ENCODE data around the gene ZIC4.

ZIC4 gene

GRCh38 chr3:147356909-147357900 lies 49.1 kb downstream of the ZIC4 start:
- no peak for TF ChIP-seq TAF1 (IDR thresholded peaks at IDR 0.05; ENCODE audit: low read depth)
- TF ChIP-seq NFIC (IDR thresholded peaks at IDR 0.05) = no peak
- TF ChIP-seq, protein P1, sequence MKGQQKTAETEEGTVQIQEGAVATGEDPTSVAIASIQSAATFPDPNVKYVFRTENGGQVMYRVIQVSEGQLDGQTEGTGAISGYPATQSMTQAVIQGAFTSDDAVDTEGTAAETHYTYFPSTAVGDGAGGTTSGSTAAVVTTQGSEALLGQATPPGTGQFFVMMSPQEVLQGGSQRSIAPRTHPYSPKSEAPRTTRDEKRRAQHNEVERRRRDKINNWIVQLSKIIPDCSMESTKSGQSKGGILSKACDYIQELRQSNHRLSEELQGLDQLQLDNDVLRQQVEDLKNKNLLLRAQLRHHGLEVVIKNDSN (IDR thresholded peaks at IDR 0.05) = no peak
- TF ChIP-seq ZBTB7A (IDR thresholded peaks at IDR 0.05; ENCODE audit: low read depth) = no peak
- TF ChIP-seq MAX (IDR thresholded peaks at IDR 0.05) = no peak
- no peak for TF ChIP-seq YY1 (IDR thresholded peaks at IDR 0.05; ENCODE audit: low read depth)
- no peak for TF ChIP-seq EP300 (IDR thresholded peaks at IDR 0.05; ENCODE audit: borderline replicate concordance)
- no peak for TF ChIP-seq TEAD4 (IDR thresholded peaks at IDR 0.05)
- no peak for TF ChIP-seq EGR1 (IDR thresholded peaks at IDR 0.05)
- TF ChIP-seq, protein P2, sequence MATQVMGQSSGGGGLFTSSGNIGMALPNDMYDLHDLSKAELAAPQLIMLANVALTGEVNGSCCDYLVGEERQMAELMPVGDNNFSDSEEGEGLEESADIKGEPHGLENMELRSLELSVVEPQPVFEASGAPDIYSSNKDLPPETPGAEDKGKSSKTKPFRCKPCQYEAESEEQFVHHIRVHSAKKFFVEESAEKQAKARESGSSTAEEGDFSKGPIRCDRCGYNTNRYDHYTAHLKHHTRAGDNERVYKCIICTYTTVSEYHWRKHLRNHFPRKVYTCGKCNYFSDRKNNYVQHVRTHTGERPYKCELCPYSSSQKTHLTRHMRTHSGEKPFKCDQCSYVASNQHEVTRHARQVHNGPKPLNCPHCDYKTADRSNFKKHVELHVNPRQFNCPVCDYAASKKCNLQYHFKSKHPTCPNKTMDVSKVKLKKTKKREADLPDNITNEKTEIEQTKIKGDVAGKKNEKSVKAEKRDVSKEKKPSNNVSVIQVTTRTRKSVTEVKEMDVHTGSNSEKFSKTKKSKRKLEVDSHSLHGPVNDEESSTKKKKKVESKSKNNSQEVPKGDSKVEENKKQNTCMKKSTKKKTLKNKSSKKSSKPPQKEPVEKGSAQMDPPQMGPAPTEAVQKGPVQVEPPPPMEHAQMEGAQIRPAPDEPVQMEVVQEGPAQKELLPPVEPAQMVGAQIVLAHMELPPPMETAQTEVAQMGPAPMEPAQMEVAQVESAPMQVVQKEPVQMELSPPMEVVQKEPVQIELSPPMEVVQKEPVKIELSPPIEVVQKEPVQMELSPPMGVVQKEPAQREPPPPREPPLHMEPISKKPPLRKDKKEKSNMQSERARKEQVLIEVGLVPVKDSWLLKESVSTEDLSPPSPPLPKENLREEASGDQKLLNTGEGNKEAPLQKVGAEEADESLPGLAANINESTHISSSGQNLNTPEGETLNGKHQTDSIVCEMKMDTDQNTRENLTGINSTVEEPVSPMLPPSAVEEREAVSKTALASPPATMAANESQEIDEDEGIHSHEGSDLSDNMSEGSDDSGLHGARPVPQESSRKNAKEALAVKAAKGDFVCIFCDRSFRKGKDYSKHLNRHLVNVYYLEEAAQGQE (IDR thresholded peaks at IDR 0.05; ENCODE audit: low read depth) = no peak
- no peak for TF ChIP-seq RAD21 (IDR thresholded peaks at IDR 0.05; ENCODE audit: low read depth)
- TF ChIP-seq CREB1 (IDR thresholded peaks at IDR 0.05; ENCODE audit: low read depth) = no peak

DNA sequence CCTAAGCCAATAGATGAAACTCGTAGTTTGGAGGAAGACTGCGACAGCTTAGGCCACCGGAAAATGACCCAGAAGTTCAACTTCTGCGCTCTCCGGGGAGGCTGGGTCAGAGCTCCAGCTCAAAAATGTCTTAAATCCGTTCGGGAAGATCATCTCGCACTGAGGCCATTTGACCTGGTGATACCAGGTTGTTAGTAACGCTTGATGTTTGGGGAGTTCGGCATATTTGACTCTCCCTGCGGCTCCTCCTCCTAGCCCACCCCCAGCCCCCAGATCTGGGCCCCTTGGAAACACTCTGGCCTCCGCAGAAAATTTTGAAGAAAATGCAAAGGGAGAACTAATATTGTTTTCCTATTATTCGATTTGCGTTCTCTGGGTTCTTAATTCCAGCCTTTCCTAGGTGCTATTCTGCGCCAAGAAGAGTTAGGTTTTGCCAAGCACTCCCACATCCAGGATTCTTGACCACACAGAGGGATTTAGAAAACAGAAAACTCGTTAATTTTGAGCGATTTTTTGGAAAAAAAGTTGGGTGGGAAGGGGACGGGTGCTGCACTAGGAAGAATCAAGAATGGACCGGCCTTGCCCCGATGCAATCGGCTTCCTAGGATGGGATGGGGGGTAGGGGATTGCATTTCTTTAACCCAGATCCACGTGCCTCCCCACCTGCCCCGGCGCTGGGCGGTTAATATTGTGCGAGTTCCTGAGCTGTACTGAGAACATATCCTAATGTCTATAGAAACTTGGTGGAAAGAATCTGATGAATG lies 50.0 kb downstream of the ZIC4 start:
- no peak for TF ChIP-seq TAF1 (IDR thresholded peaks at IDR 0.05; ENCODE audit: low read depth)
- no peak for TF ChIP-seq CEBPB (IDR thresholded peaks at IDR 0.05)
- TF ChIP-seq EP300 (IDR thresholded peaks at IDR 0.05; ENCODE audit: borderline replicate concordance) = no peak
- TF ChIP-seq TEAD4 (IDR thresholded peaks at IDR 0.05) = no peak

- TF ChIP-seq MAX (IDR thresholded peaks at IDR 0.05) = no peak
- no peak for TF ChIP-seq CREB1 (IDR thresholded peaks at IDR 0.05; ENCODE audit: low read depth)
- no peak for TF ChIP-seq YY1 (IDR thresholded peaks at IDR 0.05; ENCODE audit: low read depth)
- TF ChIP-seq, protein P1 (IDR thresholded peaks at IDR 0.05) = no peak
- TF ChIP-seq EGR1 (IDR thresholded peaks at IDR 0.05) = no peak
- TF ChIP-seq, protein P2 (IDR thresholded peaks at IDR 0.05; ENCODE audit: low read depth) = no peak
- no peak for TF ChIP-seq RAD21 (IDR thresholded peaks at IDR 0.05; ENCODE audit: low read depth)
- TF ChIP-seq FOXM1 (IDR thresholded peaks at IDR 0.05; ENCODE audit: borderline replicate concordance, low read depth) = no peak
- TF ChIP-seq NFIC (IDR thresholded peaks at IDR 0.05) = no peak
- no peak for TF ChIP-seq TAF1 (IDR thresholded peaks at IDR 0.05; ENCODE audit: low read depth)
- TF ChIP-seq ZBTB7A (IDR thresholded peaks at IDR 0.05; ENCODE audit: low read depth) = no peak
- TF ChIP-seq EP300 (IDR thresholded peaks at IDR 0.05; ENCODE audit: borderline replicate concordance) = no peak
- TF ChIP-seq TEAD4 (IDR thresholded peaks at IDR 0.05) = no peak
- TF ChIP-seq TCF12 (IDR thresholded peaks at IDR 0.05; ENCODE audit: low read depth) = no peak
- no peak for TF ChIP-seq CEBPB (IDR thresholded peaks at IDR 0.05)
These were observed 50.6 kb downstream of the ZIC4 start for GRCh38 chr3:147355753-147356090.

GRCh38 chr3:147355084-147355752 lies 51.1 kb downstream of the ZIC4 start:
- TF ChIP-seq TAF1 (IDR thresholded peaks at IDR 0.05; ENCODE audit: low read depth) = no peak
- TF ChIP-seq NFIC (IDR thresholded peaks at IDR 0.05) = no peak
- TF ChIP-seq EGR1 (IDR thresholded peaks at IDR 0.05) = no peak
- no peak for TF ChIP-seq EP300 (IDR thresholded peaks at IDR 0.05; ENCODE audit: borderline replicate concordance)
- TF ChIP-seq TEAD4 (IDR thresholded peaks at IDR 0.05) = no peak
- TF ChIP-seq CEBPB (IDR thresholded peaks at IDR 0.05) = no peak
- TF ChIP-seq, protein P1 (IDR thresholded peaks at IDR 0.05) = no peak
